Vagina (tissue), 2 donors: Measurements from ENCODE around the gene NELFA.

Experiments used
- POLR2A ChIP-seq, 2 donors: fragments of 450-650 bp; IDR thresholded peaks; one replicate each; pipeline ENCODE4 v1.6.1; 2017; ENCODE audit warnings: antibody characterized with exemption in 2 of 2, mild to moderate bottlenecking in 2 of 2, moderate library complexity in 2 of 2
- POLR2AphosphoS5 ChIP-seq, 2 donors: sonication (generic); formaldehyde crosslinking; IDR thresholded peaks; one replicate each; pipeline ENCODE4 v1.9.0; 2017; ENCODE audit warnings: antibody characterized with exemption in 2 of 2, mild to moderate bottlenecking in 2 of 2, low read depth in 1 of 2; ENCODE audit not compliant: insufficient read depth in 1 of 2
- TF ChIP-seq, protein P1 (sequence below), 3 experiments: fragments of 450-650 bp in 2 of 3; fragments of 200-600 bp in 1 of 3; sonication (generic) in 1 of 3; IDR thresholded peaks; one replicate each; pipeline ENCODE4 v1.5.1; 2017 to 2019; ENCODE audit warnings: antibody characterized with exemption in 3 of 3, mild to moderate bottlenecking in 2 of 3, moderate library complexity in 2 of 3

DNA sequence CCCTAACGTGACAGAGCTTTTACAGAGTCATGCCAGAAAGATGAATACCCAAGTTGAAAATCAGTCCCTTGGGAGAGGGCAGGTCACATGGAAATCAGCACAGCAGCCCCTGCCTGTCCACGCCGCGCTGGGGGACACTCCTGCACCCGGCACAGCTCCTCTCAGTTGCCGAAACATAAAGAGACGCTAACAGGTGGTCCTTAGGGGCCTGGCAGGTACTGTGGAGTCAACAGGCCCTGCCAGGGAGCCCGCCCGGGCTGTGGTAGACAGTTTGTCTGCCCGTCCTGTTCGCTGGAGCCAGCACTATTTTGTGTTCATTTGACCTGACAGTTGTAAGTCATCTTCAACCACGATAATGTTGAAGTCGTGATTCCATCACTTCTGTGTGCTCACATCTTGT is 30.5 kb downstream of the NELFA start:
- TF ChIP-seq, protein P1, sequence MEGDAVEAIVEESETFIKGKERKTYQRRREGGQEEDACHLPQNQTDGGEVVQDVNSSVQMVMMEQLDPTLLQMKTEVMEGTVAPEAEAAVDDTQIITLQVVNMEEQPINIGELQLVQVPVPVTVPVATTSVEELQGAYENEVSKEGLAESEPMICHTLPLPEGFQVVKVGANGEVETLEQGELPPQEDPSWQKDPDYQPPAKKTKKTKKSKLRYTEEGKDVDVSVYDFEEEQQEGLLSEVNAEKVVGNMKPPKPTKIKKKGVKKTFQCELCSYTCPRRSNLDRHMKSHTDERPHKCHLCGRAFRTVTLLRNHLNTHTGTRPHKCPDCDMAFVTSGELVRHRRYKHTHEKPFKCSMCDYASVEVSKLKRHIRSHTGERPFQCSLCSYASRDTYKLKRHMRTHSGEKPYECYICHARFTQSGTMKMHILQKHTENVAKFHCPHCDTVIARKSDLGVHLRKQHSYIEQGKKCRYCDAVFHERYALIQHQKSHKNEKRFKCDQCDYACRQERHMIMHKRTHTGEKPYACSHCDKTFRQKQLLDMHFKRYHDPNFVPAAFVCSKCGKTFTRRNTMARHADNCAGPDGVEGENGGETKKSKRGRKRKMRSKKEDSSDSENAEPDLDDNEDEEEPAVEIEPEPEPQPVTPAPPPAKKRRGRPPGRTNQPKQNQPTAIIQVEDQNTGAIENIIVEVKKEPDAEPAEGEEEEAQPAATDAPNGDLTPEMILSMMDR (IDR thresholded peaks at IDR 0.05), result no peak
- TF ChIP-seq POLR2AphosphoS5 (IDR thresholded peaks at IDR 0.05; ENCODE audit: insufficient read depth in 1 of 2, low read depth in 1 of 2) (no peak), POLR2A (IDR thresholded peaks at IDR 0.05) (no peak)
